Measurements from ENCODE around the gene PLCZ1.

PLCZ1 gene

DNA sequence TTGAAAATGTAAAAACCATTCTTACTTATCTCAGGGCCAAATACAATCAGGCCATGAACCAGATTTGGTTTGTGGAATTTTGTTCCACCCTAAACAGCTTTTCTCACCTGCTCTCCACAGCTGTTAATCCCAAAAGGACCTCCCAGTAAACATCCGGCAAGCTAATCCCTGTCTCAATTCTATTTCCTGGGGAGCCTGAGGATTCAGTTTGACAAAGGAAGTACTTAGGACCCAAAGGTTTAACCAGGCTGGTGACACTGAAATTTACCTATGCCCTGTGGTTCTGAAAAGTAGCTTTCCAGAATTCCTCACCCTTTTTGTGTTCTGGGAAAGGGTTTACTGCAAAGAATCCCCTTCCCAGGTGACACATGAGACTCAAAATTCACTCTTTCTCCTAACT is 15.1 kb upstream of the PLCZ1 start:
- Histone ChIP-seq H3K27me3 (ENCODE audit: control insufficient read depth, low read length) (no peaks in the 10 kb centered on the region), H3K4me2 (ENCODE audit: low read length) (no peak overlapping the region), H3K36me3 (ENCODE audit: control insufficient read depth, low read length) (no peaks in the 10 kb centered on the region), H4K20me1 (ENCODE audit: control insufficient read depth, insufficient read depth, low read depth, low read length) (no peaks in the 10 kb centered on the region), H3K9me3 (ENCODE audit: control insufficient read depth, insufficient read depth, low read length) (no peaks in the 10 kb centered on the region), H3K4me1 (ENCODE audit: control insufficient read depth, low read length) (no peaks in the 10 kb centered on the region), H3K4me3 (ENCODE audit: low read length) (no peak overlapping the region), H3K79me2 (ENCODE audit: control insufficient read depth, low read length) (no peaks in the 10 kb centered on the region), H3K9me2 (replicated peaks; ENCODE audit: control insufficient read depth, low read length) (no peaks in the 10 kb centered on the region; the same call in 1 of the 2 replicates), H3K27ac (ENCODE audit: low read depth, low read length) (no peak overlapping the region), H3F3A (ENCODE audit: control insufficient read depth, insufficient read depth) (no peaks in the 10 kb centered on the region)
- TF ChIP-seq EZH2phosphoT487 (IDR thresholded peaks at IDR 0.05; ENCODE audit: borderline replicate concordance, low read length): no peak
- TF ChIP-seq, protein P1, sequence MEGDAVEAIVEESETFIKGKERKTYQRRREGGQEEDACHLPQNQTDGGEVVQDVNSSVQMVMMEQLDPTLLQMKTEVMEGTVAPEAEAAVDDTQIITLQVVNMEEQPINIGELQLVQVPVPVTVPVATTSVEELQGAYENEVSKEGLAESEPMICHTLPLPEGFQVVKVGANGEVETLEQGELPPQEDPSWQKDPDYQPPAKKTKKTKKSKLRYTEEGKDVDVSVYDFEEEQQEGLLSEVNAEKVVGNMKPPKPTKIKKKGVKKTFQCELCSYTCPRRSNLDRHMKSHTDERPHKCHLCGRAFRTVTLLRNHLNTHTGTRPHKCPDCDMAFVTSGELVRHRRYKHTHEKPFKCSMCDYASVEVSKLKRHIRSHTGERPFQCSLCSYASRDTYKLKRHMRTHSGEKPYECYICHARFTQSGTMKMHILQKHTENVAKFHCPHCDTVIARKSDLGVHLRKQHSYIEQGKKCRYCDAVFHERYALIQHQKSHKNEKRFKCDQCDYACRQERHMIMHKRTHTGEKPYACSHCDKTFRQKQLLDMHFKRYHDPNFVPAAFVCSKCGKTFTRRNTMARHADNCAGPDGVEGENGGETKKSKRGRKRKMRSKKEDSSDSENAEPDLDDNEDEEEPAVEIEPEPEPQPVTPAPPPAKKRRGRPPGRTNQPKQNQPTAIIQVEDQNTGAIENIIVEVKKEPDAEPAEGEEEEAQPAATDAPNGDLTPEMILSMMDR (IDR thresholded peaks at IDR 0.05; ENCODE audit: low read depth, low read length, poor library complexity, severe bottlenecking): no peak

DNA sequence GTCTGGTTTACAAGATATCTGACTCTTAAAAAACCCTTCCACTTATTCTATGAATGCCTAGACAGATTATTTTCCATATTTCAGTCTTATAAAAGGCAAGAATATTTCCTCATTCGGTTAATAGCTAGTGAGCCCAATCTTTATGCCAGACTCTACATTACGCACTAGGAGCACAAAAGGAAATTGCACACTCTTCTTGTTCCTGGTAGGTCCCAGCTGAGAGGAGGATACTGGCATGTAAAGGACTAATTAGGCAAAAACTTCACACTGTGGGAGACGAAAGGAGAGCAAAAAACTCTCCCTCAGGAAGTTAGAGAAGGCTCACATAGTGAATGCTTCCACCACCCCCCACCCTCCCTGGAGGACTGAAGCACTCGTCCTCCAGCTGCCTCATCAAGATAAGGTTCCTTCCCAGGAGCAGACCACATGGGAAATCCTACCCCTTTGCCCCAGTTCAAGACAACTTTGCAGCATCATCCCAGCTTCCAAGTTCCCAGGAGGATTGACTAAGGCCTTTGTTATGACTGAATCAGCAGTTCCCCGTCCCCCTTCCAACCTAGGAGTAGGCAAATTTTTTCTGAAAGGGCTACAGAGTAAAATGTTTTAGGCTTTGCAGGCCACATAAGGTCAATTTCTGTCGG is 14.6 kb upstream of the PLCZ1 start:
- Histone ChIP-seq H3K27ac (ENCODE audit: low read depth, low read length) (no peak overlapping the region), H3K79me2 (ENCODE audit: control insufficient read depth, low read length) (no peaks in the 10 kb centered on the region), H3K4me3 (ENCODE audit: low read length) (no peak overlapping the region), H3K4me2 (ENCODE audit: low read length) (no peak overlapping the region), H3F3A (ENCODE audit: control insufficient read depth, insufficient read depth) (no peaks in the 10 kb centered on the region), H3K9me3 (ENCODE audit: control insufficient read depth, insufficient read depth, low read length) (no peaks in the 10 kb centered on the region), H4K20me1 (ENCODE audit: control insufficient read depth, insufficient read depth, low read depth, low read length) (no peaks in the 10 kb centered on the region), H3K9me2 (replicated peaks; ENCODE audit: control insufficient read depth, low read length) (no peaks in the 10 kb centered on the region; the same call in 1 of the 2 replicates), H3K4me1 (ENCODE audit: control insufficient read depth, low read length) (no peaks in the 10 kb centered on the region), H3K27me3 (ENCODE audit: control insufficient read depth, low read length) (no peaks in the 10 kb centered on the region), H3K36me3 (ENCODE audit: control insufficient read depth, low read length) (no peaks in the 10 kb centered on the region)
- TF ChIP-seq, protein P1 (IDR thresholded peaks at IDR 0.05; ENCODE audit: low read depth, low read length, poor library complexity, severe bottlenecking): no peak
- TF ChIP-seq EZH2phosphoT487 (IDR thresholded peaks at IDR 0.05; ENCODE audit: borderline replicate concordance, low read length): no peak

- Histone ChIP-seq H3K9me2 (replicated peaks; ENCODE audit: control insufficient read depth, low read length) (no peaks in the 10 kb centered on the region; the same call in 1 of the 2 replicates), H3K9me3 (ENCODE audit: control insufficient read depth, insufficient read depth, low read length) (no peaks in the 10 kb centered on the region), H3K4me2 (ENCODE audit: low read length) (no peak overlapping the region), H3K36me3 (ENCODE audit: control insufficient read depth, low read length) (no peaks in the 10 kb centered on the region), H3K4me1 (ENCODE audit: control insufficient read depth, low read length) (no peaks in the 10 kb centered on the region), H3K27ac (ENCODE audit: low read depth, low read length) (no peak overlapping the region), H3K4me3 (ENCODE audit: low read length) (no peak overlapping the region), H3K27me3 (ENCODE audit: control insufficient read depth, low read length) (no peaks in the 10 kb centered on the region), H3F3A (ENCODE audit: control insufficient read depth, insufficient read depth) (no peaks in the 10 kb centered on the region), H4K20me1 (ENCODE audit: control insufficient read depth, insufficient read depth, low read depth, low read length) (no peaks in the 10 kb centered on the region), H3K79me2 (ENCODE audit: control insufficient read depth, low read length) (no peaks in the 10 kb centered on the region)
- no peak for TF ChIP-seq EZH2phosphoT487 (IDR thresholded peaks at IDR 0.05; ENCODE audit: borderline replicate concordance, low read length)
- TF ChIP-seq, protein P1 (IDR thresholded peaks at IDR 0.05; ENCODE audit: low read depth, low read length, poor library complexity, severe bottlenecking): no peak
These were observed 14.1 kb upstream of the PLCZ1 start for GRCh38 chr12:18751866-18752265.
